NCI-H146 treated with DMSO at 0.1 percent for 48 hours (cell line): ENCODE data around the gene TK2.
"Not testable (repeated sequence)": the region's sequence is repeated elsewhere in the genome, so short reads cannot be mapped to it uniquely, and the experiment has no call there.

Source experiments
- DNase-seq: peaks from one replicate; lab custom pipeline; 2025; ENCODE audit not compliant: unreplicated experiment; lab: John Stamatoyannopoulos, UW

The TK2 gene

DNA sequence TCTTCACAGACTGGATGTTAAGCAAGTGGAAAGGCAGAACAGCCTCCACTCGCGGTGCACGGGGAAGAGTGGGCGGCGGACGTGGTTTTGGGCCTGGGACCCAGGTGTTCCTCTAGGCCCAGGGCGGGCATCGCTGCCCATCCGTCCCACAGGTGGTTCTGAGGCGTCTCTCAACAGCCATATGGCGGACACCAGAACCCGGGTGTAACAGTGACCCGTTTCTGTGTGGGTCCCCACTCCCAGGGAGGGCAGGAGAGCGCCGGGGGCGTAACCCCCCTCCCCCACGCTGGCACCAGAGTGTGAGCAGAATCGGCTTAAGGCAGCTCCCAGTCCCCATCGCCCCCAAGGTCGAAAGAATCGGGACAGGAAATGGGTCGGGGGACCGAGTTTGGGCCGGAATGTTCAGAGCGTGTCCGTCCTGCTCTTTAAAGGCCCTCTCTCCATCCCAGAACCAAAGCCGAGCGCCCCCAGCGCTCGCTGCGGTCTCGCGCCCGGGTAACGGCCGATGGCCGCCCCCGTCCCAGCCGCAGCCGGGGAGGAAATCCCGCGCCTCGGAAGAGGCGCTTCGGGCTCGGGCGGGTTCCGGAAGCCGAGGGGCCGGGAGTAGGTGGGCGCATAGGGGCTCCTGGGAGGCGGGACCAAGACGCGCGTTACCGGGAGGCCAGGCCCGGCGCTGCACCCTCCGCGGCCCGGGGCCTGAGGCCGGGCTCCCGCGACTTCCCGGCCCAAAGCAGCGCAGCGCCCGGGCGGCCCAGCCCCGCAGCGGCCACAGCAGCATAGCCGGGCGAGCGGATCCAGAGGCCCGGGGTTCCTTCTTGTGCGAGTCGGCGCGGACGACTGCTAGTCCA is at the start of gene TK2:
Gene TK2, minus strand, starts transcription at position 839 of the 848 bp plus-strand sequence. Its CDS starts 61 bp downstream, at position 778.
- peak; percentile 7 for DNase-seq

- no peak for DNase-seq
Observed at GRCh38 chr16:66598111-66598510, 48.2 kb upstream of the TK2 start.

DNA sequence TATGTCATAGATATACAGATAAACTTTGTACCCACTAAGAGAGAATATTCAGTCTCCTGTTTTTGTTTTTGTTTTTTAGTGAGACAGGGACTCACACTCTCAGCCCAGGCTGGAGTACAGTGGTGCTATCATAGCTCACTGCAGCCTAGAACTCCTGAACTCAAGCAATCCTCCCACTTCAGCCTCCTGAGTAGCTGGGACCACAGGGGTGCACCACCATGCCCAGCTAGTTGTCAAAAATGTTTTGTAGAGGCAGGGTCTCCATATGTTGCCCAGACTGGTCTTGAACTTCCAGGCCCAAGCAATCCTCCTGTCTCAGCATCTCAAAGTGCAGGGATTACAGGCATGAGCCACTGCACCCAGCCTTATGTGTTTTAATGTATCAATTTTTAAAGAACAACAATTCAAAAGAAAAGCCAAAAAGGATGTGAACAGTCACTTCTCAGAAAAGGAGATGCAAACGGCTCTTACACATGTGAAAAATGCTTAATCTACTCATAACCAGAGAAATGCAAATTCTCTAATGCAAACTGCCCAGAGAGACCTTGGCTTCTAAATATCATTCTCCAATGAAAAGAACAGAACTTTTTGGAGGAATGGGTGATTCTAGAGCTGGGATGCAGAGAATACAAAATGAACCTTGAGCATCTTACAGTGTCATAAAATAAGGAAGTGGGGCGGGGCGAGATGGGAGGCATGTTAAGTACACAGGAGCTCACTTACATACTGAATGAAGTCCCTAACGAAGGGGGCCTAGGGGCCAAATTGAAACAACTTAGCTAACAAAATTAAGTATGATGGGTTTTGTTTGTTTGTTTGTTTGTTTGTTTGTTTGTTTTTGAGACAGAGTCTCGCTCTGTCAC is 47.3 kb upstream of the TK2 start:
- no peak for DNase-seq

GRCh38 chr16:66596559-66596958 is 46.6 kb upstream of the TK2 start:
- DNase-seq = not testable (repeated sequence)

DNA sequence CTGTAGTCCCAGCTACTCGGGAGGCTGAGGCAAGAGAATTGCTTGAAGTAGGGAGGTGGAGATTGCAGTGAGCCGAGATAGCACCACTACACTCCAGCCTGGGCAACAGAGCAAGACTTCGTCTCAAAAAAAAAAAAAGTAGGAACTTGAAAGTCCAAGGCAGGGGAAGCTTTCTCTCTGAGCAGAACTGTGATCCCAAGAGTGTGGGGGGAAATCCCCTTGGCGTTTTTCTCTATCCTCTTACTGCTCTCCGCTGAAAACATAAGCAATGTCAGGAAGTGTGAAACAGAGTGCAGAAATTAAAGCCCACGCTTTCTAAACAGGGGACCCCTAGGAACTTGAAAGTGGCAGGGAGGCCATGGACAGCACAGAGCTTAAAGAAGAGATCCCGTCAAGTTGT is 44.8 kb upstream of the TK2 start:
- no peak for DNase-seq

GRCh38 chr16:66592814-66593213 is 42.9 kb upstream of the TK2 start:
- no peak for DNase-seq

DNA sequence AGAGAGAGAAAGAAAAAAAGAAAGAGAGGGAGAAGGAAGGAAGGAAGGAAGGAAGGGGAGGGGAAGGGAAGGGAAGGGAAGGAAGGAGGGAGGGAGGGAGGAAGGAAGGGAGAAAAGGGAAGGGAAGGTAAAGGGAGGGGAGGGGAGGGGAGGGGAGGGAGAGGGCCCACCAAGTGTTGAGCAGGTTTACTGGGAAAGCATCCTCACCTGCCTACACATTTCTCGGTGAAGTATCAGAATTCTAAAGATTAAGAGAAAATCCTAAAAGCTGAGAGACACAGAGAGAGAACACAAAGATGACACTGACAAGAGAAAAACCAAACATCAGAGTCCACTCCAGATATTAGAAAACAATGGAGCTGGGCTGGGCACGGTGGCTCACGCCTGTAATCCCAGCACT is 42.3 kb upstream of the TK2 start:
- no peak for DNase-seq

DNA sequence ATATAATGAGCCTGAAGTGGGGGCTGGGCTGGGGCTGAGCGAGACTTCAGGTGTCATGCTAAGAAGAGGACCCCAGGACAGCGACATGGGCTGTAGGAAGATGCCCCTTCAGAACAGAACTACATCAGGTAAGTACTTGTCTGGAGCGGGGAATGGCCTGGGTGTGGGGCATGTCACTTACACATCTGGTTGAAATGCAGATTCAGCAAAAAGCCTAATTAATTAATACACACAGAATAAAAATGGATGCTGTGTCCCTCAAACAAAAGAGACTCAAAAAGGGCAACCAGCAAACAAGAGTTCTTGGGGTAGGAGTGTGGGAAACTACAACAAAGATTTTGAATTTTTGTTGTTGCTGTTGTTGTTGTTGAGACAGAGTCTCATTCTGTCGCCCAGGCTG is 41.1 kb upstream of the TK2 start:
- DNase-seq = no peak

DNA sequence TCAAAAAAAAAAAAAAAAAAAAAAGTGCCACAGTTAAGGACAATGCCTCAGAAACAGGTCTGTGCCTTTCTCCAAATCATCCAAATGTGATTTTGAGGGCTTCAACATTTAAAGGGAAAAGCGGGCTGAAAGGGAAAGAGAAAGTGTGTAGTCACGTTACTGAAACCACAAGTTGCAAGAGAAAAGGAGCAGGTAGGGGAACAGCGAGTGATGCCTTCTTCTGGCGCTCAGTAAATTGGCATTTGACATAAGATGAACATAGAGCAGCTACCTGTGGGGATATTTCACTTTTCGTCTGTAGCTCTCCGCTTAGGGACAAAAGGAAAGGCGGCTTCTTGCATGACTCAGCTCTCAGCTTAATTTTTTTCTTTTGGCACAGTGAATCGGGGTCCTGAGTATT is 40.4 kb upstream of the TK2 start:
- no peak for DNase-seq

GRCh38 chr16:66588981-66589713 is 39.2 kb upstream of the TK2 start:
- no peak for DNase-seq

DNA sequence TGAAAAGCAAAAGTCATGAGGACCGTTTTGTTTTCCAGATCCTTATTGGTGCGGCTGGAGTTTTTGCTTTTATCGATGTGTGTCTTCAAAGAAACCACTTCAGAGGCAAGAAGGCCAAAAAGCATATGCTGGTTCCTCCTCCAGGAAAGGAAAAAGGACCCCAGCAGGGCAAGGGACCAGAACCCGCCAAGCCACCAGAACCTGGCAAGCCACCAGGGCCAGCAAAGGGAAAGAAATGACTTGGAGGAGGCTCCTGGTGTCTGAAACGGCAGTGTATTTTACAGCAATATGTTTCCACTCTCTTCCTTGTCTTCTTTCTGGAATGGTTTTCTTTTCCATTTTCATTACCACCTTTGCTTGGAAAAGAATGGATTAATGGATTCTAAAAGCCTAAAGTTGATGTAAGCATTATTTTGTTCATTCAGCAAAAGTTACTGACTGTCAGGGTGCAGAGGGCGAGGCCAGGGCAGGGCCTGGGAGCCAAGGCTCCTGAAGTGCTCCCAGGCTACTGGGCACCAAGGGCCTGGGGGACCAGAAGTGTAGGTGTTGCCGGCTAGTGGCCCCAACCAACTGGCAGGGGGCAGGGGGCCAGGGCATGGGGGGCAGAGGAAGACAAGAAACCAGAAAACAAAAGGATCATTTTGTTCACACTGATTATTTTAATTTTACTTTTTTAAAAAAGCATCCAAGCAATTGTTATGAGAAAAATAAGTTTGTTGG is 38.1 kb upstream of the TK2 start:
- no peak for DNase-seq

DNA sequence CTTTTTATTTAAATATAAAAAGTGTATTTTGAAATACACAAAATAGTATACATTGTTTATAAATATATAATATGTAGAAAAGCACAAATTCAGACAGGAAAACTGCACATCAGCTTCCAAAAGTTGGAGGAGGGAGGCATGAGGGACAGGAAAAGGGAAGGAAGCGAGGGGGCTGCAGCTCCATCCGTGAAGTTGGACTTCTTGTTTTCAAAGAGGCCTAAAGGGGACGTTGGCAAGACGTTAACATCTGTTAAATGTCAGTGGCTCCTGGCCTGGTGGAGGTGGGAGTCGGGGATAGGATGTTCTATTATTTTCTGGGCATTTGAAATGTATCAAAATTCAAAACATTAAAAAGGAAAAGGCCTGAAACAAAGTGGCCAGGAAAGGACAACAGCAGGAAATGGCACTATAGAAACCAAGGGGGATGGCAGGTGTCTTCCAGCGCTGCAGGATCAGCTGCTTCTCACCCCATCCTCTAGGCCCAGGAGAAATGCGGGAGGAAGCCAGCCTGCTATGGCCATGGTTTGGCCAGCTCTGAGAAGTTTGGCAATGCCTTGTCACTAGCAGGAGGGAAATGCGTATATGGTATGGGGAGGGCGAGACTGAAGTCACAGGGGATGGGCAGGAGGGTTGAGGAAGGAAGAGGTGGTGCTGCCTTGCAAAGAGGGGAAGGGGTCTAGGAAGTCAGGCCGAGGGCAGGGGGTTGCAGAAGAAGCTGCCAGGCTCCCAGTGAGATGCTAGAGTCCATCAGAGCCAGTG is 35.7 kb upstream of the TK2 start:
- no peak for DNase-seq

DNA sequence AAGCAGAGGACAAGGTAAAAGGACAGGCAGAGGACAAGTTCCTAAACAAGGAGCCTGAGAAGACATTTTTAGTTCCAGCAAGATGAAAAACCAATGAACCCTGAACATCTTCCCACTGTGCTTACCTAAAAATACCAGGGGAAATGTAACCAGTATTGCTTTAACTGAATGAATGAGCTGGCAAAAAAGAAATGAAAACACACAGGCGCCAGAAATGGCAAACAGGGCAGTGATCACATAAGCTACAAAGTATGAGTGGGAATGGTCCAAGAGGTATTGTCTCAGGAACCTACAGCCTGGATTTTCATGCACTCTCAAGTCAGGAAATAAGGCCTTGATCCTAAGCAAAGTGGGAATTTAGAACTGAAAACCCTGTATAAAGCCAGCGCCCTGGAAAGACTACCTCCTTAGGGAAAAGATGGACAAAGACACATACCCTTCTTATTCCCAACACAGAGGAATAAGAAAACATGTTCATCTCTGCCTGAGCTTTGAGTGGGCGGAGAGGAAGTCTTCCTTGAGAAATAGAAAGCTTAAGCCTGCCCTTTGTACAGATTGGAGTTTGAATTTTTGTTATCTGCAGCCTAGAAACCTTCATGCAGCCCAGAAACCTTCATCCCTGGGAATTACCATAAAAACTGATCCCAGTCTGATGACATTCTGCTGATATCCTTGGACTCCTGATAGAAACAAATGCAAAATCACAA is 31.5 kb upstream of the TK2 start:
- no peak for DNase-seq

GRCh38 chr16:66580605-66581209 is 30.8 kb upstream of the TK2 start:
- no peak for DNase-seq

DNA sequence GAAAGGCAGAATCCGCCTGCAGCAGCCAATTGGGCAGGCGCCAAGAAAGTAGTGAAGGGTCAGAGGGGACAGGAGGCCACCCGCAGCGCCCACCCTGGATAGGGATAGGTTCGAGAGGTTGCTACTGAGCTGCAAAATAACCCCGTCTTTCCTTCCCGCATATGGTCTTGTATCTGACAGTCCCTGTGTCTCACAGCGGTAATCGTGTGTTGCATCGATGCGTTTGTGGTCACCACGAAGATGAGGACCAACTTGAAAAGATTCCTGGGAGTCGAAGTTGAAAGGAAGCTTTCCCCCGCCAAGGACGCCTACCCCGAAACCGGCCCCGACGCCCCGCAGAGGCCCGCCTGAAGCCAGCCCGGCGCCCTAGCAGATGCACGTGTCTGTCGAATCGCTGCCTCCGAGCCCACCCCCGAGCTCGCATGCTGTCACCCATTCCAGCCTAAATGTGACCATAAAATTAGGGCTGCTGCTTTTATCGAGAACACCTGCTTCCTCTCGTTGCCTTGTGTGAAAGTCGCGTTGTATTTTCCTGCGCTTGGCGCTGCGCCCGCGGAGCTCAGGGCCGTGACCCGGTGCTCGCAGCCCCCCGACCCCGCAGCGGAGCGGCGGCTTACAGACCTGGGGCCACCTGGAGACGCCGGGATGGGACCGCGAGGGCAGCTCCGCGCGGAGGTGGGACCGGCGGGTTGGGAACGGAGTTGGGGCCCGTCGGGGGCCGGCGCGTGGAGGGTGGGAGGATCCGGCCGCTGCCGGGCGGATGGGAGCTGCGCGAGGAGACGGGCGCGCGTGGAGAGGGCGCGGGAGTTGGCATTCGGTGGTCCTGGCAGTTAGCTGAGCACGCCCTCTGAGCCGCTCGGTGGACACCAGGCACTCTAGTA is 29.0 kb upstream of the TK2 start, which contains the start of gene CMTM2:
Gene CMTM2, plus strand, starts transcription at position 813 of the 881 bp plus-strand sequence. CDS start 145 bp downstream, outside the sequence.
- no peak for DNase-seq

DNA sequence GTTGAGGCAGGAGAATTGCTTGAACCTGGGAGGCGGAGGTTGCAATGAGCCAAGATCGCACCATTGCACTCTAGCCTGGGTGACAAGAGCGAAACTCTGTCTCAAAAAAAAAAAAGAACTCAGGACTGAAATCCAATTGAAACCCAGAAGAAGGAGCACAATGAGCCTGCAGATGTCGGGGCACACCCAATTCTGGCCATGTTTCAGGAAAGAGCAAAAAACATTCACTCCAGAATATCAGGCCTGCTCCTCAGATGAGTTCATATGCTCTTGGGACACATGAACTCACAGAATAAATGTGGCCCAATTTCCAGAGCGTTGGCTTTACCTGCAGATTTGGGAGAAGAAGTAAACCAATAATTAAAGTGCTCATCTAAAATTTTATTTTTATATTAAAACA is 26.4 kb upstream of the TK2 start:
- DNase-seq = no peak

- DNase-seq = no peak
Observed at GRCh38 chr16:66575060-66575459, 25.1 kb upstream of the TK2 start.

- no peak for DNase-seq
Observed at GRCh38 chr16:66574531-66574930, 24.6 kb upstream of the TK2 start.
